Measurements from ENCODE around the gene CCDC187. TPM values are rescaled to one million over a fixed set of nuclear protein-coding genes. Genes with fewer than 3 reads are reported as not detected.

CCDC187 gene
- total RNA-seq, 6 donors from 2014 or later: 0.17 to 22.3 (median 10.0) TPM

- DNase-seq: peak in 1 of 2 donors; percentile 66
Observed at GRCh38 chr9:136246849-136247550, 56.9 kb downstream of the CCDC187 start.

GRCh38 chr9:136245219-136246150, 58.4 kb downstream of the CCDC187 start, which contains the start of gene QSOX2:
Gene QSOX2, minus strand, starts transcription at chr9:136245812. Its CDS starts 9 bp downstream, at chr9:136245803.
- ATAC-seq (ENCODE audit: low FRiP score in 2 of 2): peak; percentile 87 to 91
- TF ChIP-seq POLR2AphosphoS5 (IDR thresholded peaks at IDR 0.05) (no peak), POLR2A (IDR thresholded peaks at IDR 0.05) (peak in 1 of 4 donors; percentile 23), CTCF (IDR thresholded peaks at IDR 0.05) (peak in 3 of 6 experiments; percentile 4 to 24 (median 23))
- WGBS, 2 donors: 2% methylated on average over 7 to 21 of the region's 112 CpGs

More at GRCh38 chr9:136246849-136247550, 56.9 kb downstream of the CCDC187 start:
- Histone ChIP-seq H3K4me3 (no peak overlapping the region), H3K36me3 (no peaks in the 10 kb centered on the region), H3K27me3 (no peaks in the 10 kb centered on the region), H3K9me3 (no peaks in the 10 kb centered on the region), H3K27ac (no peak overlapping the region), H3K4me1 (peaks cover 12 to 19% (median 15%) of the 10 kb centered on the region in 4 donors)
- ATAC-seq (ENCODE audit: low FRiP score in 2 of 2): no peak
- 75 to 79% methylated on average over 26 of the region's 26 CpGs for WGBS, 2 donors
- TF ChIP-seq CTCF (IDR thresholded peaks at IDR 0.05): no peak
- no peak for TF ChIP-seq POLR2A (IDR thresholded peaks at IDR 0.05)
- no peak for TF ChIP-seq EP300 (IDR thresholded peaks at IDR 0.05)
- no peak for TF ChIP-seq POLR2AphosphoS5 (IDR thresholded peaks at IDR 0.05)

DNA sequence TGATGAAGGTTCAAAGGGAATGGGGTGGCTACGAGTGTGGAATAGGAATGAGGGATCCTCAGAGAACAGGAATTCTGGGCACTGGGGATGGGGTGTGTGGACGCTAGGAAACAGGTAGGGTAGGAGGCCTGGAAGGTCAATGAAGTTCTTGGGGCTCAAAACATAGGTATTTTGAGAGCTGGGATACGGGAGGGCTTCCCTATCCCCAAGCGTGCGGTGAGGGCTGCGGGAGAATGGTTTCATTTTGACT, 59.0 kb downstream of the CCDC187 start:
- 3 to 4% methylated on average over 6 of the region's 6 CpGs for WGBS, 2 donors
- H3K4me3 ChIP-seq: peak overlapping the region; percentile 70 to 96 (median 80)
- ATAC-seq (ENCODE audit: low FRiP score in 2 of 2): no peak
- TF ChIP-seq POLR2A (IDR thresholded peaks at IDR 0.05) (no peak), CTCF (IDR thresholded peaks at IDR 0.05) (no peak), POLR2AphosphoS5 (IDR thresholded peaks at IDR 0.05) (no peak), EP300 (IDR thresholded peaks at IDR 0.05) (no peak)
- H3K4me1 ChIP-seq: peaks cover 12 to 26% (median 15%) of the 10 kb centered on the region in 4 donors
- peak overlapping the region in 1 of 4 donors; percentile 66 for H3K27ac ChIP-seq
- no peak for DNase-seq
- H3K9me3 ChIP-seq: no peaks in the 10 kb centered on the region
- H3K36me3 ChIP-seq: no peaks in the 10 kb centered on the region
- H3K27me3 ChIP-seq: no peaks in the 10 kb centered on the region

More at GRCh38 chr9:136245219-136246150, 58.4 kb downstream of the CCDC187 start, which contains the start of gene QSOX2:
- Histone ChIP-seq H3K9me3 (no peaks in the 10 kb centered on the region), H3K27me3 (no peaks in the 10 kb centered on the region), H3K27ac (peak within 1 kb of the TSS in 1 of 4 donors; percentile 66), H3K4me1 (peaks cover 12 to 20% (median 15%) of the 10 kb centered on the region in 4 donors), H3K4me3 (peak within 1 kb of the TSS; percentile 70 to 96 (median 80)), H3K36me3 (no peaks in the 10 kb centered on the region)
- peak; percentile 85 to 97 for DNase-seq

GRCh38 chr9:136244122-136244968, 59.5 kb downstream of the CCDC187 start:
- 34 to 42% methylated on average over 11 of the region's 11 CpGs for WGBS, 2 donors
- Histone ChIP-seq H3K27ac (peak overlapping the region in 1 of 4 donors; percentile 66), H3K4me1 (peaks cover 12 to 31% (median 19%) of the 10 kb centered on the region in 4 donors), H3K27me3 (no peaks in the 10 kb centered on the region), H3K36me3 (no peaks in the 10 kb centered on the region), H3K9me3 (no peaks in the 10 kb centered on the region), H3K4me3 (peak overlapping the region in 3 of 4 donors; percentile 76 to 96 (median 83))
- TF ChIP-seq CTCF (IDR thresholded peaks at IDR 0.05) (no peak), EP300 (IDR thresholded peaks at IDR 0.05) (no peak), POLR2AphosphoS5 (IDR thresholded peaks at IDR 0.05) (no peak), POLR2A (IDR thresholded peaks at IDR 0.05) (no peak)
- DNase-seq (no peak), ATAC-seq (ENCODE audit: low FRiP score in 2 of 2) (no peak)

Data from upper lobe of left lung (tissue), 6 donors.